ENCODE results near the gene CSRNP3.
A peak's percentile ranks its signal among the peaks of the same experiment; 100 is the strongest.

The CSRNP3 gene

DNA sequence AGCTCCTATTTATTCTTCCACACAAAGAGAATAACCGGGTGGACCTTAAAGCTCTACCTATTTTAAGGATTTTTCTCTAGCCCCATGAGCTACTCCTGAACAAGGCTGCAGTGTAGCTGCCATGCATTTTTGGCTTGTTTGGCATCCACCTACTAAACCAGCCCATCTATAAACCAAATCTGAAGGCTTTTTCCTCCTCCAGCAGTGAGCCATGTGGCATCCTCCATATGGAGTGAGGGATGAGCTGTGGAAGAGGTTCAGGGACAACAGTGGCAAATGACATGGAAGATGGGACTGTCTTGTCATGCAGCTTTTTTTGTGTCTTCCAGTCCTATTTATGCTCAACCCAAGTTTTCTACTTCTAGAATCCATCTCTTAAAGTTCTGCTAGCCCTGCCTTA, 224.3 kb downstream of the CSRNP3 start:
- no peak for DNase-seq

- DNase-seq, result no peak
Measured at GRCh38 chr2:165697748-165698443, 228.4 kb downstream of the CSRNP3 start.

DNA sequence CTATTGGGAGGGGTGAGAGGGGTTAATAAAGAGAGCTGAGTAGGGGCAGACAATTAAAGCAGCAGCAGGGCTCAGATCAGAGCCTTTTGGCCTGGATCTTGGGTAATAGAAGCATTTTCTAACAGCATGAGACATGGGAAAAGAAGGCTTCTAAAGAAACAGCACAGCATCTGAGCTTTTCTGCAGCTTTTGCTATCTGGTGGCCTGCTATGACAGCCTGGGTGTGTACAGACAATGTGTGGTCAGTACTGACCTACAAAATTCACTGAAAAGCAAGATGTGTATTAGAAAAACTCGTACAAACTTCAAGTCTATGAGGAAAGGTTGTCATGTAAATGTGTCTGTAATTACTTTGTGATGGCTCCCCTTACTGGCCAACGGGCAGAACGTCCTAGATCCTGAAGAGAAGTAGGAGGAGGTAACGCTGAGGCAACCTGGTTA, 229.0 kb downstream of the CSRNP3 start:
- peak; percentile 57 for DNase-seq

DNA sequence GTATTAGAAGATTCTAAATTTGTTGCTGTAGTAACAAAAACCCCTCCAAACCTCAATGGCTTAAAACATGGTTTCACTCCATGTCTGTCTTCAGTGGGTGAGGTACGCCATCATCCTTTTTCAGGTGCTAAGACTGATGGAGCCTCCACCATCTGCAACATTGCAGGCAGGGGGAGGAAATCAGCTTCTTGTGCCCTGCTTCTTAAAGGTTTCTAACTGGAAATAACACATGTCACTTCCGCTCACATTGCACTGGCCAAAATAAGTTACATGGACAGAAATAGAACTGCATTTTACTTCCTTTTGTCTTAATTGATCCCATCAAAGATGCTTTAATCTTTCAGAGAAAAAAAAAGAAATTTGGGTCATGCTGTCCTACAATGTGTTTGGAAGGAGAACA, 230.4 kb downstream of the CSRNP3 start:
- DNase-seq, result no peak

- no peak for DNase-seq
Measured at GRCh38 chr2:165700531-165700930, 231.0 kb downstream of the CSRNP3 start.

GRCh38 chr2:165701147-165701546, 231.6 kb downstream of the CSRNP3 start:
- no peak for DNase-seq

GRCh38 chr2:165706960-165707487, 237.5 kb downstream of the CSRNP3 start:
- DNase-seq, result no peak

GRCh38 chr2:165716091-165716490, 246.6 kb downstream of the CSRNP3 start:
- no peak for DNase-seq

GRCh38 chr2:165718610-165719210, 249.2 kb downstream of the CSRNP3 start:
- DNase-seq, result no peak

- no peak for DNase-seq
Measured at GRCh38 chr2:165720511-165720910, 251.0 kb downstream of the CSRNP3 start.

GRCh38 chr2:165725421-165725820, 255.9 kb downstream of the CSRNP3 start:
- DNase-seq, result peak; percentile 75

All from kidney glomerular epithelial cell (primary cell).